DOHH2 (cell line): ENCODE data around the gene ABCC2.

ENCODE experiments used
- EZH2phosphoT487 ChIP-seq: fragments of 200-600 bp; sonication (generic); IDR thresholded peaks from 2 replicates; pipeline ENCODE4 v1.6.1; 2017; ENCODE audit warnings: borderline replicate concordance, mild to moderate bottlenecking, antibody characterized with exemption, low read length, moderate library complexity, mixed read lengths
- TF ChIP-seq, protein P1 (sequence below): fragments of 200-600 bp; sonication (generic); IDR thresholded peaks from one replicate; pipeline ENCODE4 v1.5.1; 2014; ENCODE audit warnings: antibody characterized with exemption, mild to moderate bottlenecking, low read depth, low read length; ENCODE audit not compliant: poor library complexity, severe bottlenecking

DNA sequence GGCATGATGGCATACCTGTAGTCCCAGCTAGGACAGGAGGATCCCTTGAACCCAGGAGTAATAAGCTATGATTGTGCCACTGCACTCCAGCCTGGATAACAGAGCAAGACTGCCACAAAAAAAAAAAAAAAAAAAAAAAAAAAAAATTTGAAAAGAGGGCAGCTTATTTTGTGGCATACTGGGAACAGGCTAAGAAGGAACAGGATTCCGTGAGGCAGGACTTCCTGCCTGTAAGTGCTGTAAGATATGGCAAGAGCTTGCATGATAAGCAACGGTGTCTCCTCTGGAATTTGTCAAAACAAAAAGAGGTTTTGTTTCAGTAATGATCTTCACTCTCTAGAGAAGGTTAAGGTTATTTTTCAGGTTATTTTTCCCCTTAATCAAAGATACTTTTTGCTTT is 101.1 kb downstream of the ABCC2 start:
- TF ChIP-seq, protein P1, sequence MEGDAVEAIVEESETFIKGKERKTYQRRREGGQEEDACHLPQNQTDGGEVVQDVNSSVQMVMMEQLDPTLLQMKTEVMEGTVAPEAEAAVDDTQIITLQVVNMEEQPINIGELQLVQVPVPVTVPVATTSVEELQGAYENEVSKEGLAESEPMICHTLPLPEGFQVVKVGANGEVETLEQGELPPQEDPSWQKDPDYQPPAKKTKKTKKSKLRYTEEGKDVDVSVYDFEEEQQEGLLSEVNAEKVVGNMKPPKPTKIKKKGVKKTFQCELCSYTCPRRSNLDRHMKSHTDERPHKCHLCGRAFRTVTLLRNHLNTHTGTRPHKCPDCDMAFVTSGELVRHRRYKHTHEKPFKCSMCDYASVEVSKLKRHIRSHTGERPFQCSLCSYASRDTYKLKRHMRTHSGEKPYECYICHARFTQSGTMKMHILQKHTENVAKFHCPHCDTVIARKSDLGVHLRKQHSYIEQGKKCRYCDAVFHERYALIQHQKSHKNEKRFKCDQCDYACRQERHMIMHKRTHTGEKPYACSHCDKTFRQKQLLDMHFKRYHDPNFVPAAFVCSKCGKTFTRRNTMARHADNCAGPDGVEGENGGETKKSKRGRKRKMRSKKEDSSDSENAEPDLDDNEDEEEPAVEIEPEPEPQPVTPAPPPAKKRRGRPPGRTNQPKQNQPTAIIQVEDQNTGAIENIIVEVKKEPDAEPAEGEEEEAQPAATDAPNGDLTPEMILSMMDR = no peak
- TF ChIP-seq EZH2phosphoT487 = no peak
